Endometrial microvascular endothelial cells (primary cell): ENCODE measurements around the gene GATB. TPM values are rescaled to one million over a fixed set of nuclear protein-coding genes. Genes with fewer than 3 reads are reported as not detected.
"Not testable (repeated sequence)": the region's sequence is repeated elsewhere in the genome, so short reads cannot be mapped to it uniquely, and the experiment has no call there.

ENCODE experiments used
- in situ Hi-C: cut with HindIII; loops from 2 replicates; pipeline ENCODE4 v1.10.0; 2017; ENCODE audit warnings: low sequenced_read_pairs, low pct_unique_long_range_greater_than_20kb; ENCODE audit errors: inconsistent ontology term
- total RNA-seq: library from RNA; depleted of rRNA; stranded (reverse); fragments of >200 nt; gene quantifications from one replicate; pipeline ENCODE4 v1.2.3, GENCODE V29; 2015; ENCODE audit errors: inconsistent ontology term

GATB gene
- total RNA-seq, 1 donor from 2014 or later, result 26.1 TPM

GRCh38 chr4:151743128-151743854 lies 17.5 kb downstream of the GATB start:
- in situ Hi-C loops, result no loop called here

- in situ Hi-C loops, result no loop called here
These were observed 21.9 kb downstream of the GATB start for GRCh38 chr4:151738720-151739517.

- in situ Hi-C loops, result not testable (repeated sequence)
These were observed 24.0 kb downstream of the GATB start for GRCh38 chr4:151736852-151737251.

GRCh38 chr4:151736361-151736760 lies 24.4 kb downstream of the GATB start:
- in situ Hi-C loops, result no loop called here

- in situ Hi-C loops, result not testable (repeated sequence)
These were observed 29.1 kb downstream of the GATB start for GRCh38 chr4:151731670-151732069.

GRCh38 chr4:151729731-151730559 lies 30.9 kb downstream of the GATB start:
- in situ Hi-C loops, result no loop called here

- in situ Hi-C loops, result no loop called here
These were observed 32.1 kb downstream of the GATB start for GRCh38 chr4:151728679-151729078.

- in situ Hi-C loops, result no loop called here
These were observed 32.8 kb downstream of the GATB start for GRCh38 chr4:151728006-151728405.

- in situ Hi-C loops, result no loop called here
These were observed 33.4 kb downstream of the GATB start for GRCh38 chr4:151727365-151727764.

GRCh38 chr4:151725087-151725486 lies 35.7 kb downstream of the GATB start:
- in situ Hi-C loops, result no loop called here

GRCh38 chr4:151721916-151722315 lies 38.9 kb downstream of the GATB start:
- in situ Hi-C loops, result no loop called here

- in situ Hi-C loops, result no loop called here
These were observed 39.3 kb downstream of the GATB start for GRCh38 chr4:151721466-151721865.

- in situ Hi-C loops, result no loop called here
These were observed 40.9 kb downstream of the GATB start for GRCh38 chr4:151719956-151720334.

- in situ Hi-C loops, result no loop called here
These were observed 41.5 kb downstream of the GATB start for GRCh38 chr4:151718984-151719955.

GRCh38 chr4:151717909-151718628 lies 42.7 kb downstream of the GATB start:
- in situ Hi-C loops, result no loop called here

GRCh38 chr4:151717314-151717713 lies 43.5 kb downstream of the GATB start:
- in situ Hi-C loops, result no loop called here

- in situ Hi-C loops, result no loop called here
These were observed 44.5 kb downstream of the GATB start for GRCh38 chr4:151716324-151716723.

- in situ Hi-C loops, result no loop called here
These were observed 44.9 kb downstream of the GATB start for GRCh38 chr4:151715881-151716280.
